NCI-H2081 (cell line): ENCODE data around the gene S100A4.
A peak's percentile ranks its signal among the peaks of the same experiment; 100 is the strongest.
"Not testable (repeated sequence)": the region's sequence is repeated elsewhere in the genome, so short reads cannot be mapped to it uniquely, and the experiment has no call there.

Source experiments
- DNase-seq, 2 experiments: peaks; one replicate each; lab custom pipeline; 2025; lab: John Stamatoyannopoulos, UW

S100A4 gene

GRCh38 chr1:153545067-153546055 lies at the start of gene S100A4:
Gene S100A4 (minus strand): TSS chr1:153545806. CDS start chr1:153544794, 1,012 bp downstream.
- peak; percentile 78 to 80 for DNase-seq

- no peak for DNase-seq
Measured at GRCh38 chr1:153592748-153593147, 47.1 kb upstream of the S100A4 start.

GRCh38 chr1:153588482-153588881 lies 42.9 kb upstream of the S100A4 start:
- DNase-seq, result no peak

- DNase-seq, result not testable (repeated sequence)
Measured at GRCh38 chr1:153588033-153588432, 42.4 kb upstream of the S100A4 start.

- DNase-seq, result no peak
Measured at GRCh38 chr1:153587314-153587713, 41.7 kb upstream of the S100A4 start.

GRCh38 chr1:153586347-153586746 lies 40.7 kb upstream of the S100A4 start:
- no peak for DNase-seq

- DNase-seq, result no peak
Measured at GRCh38 chr1:153585006-153585405, 39.4 kb upstream of the S100A4 start.

GRCh38 chr1:153583976-153584375 lies 38.4 kb upstream of the S100A4 start:
- no peak for DNase-seq

- DNase-seq, result not testable (repeated sequence)
Measured at GRCh38 chr1:153583514-153583913, 37.9 kb upstream of the S100A4 start.

GRCh38 chr1:153582836-153583235 lies 37.2 kb upstream of the S100A4 start:
- DNase-seq, result not testable (repeated sequence)

GRCh38 chr1:153578936-153579335 lies 33.3 kb upstream of the S100A4 start:
- DNase-seq, result no peak

- DNase-seq, result no peak
Measured at GRCh38 chr1:153578490-153578889, 32.9 kb upstream of the S100A4 start.

- DNase-seq, result no peak
Measured at GRCh38 chr1:153577624-153578051, 32.0 kb upstream of the S100A4 start.

GRCh38 chr1:153577138-153577537 lies 31.5 kb upstream of the S100A4 start:
- no peak for DNase-seq

GRCh38 chr1:153575497-153575896 lies 29.9 kb upstream of the S100A4 start:
- DNase-seq, result not testable (repeated sequence)

GRCh38 chr1:153575081-153575491 lies 29.5 kb upstream of the S100A4 start:
- not testable (repeated sequence) for DNase-seq

- no peak for DNase-seq
Measured at GRCh38 chr1:153573351-153573750, 27.7 kb upstream of the S100A4 start.

GRCh38 chr1:153572569-153573015 lies 27.0 kb upstream of the S100A4 start:
- DNase-seq, result peak; percentile 61 to 74

- no peak for DNase-seq
Measured at GRCh38 chr1:153571706-153572105, 26.1 kb upstream of the S100A4 start.

- no peak for DNase-seq
Measured at GRCh38 chr1:153570874-153571273, 25.3 kb upstream of the S100A4 start.

- DNase-seq, result no peak
Measured at GRCh38 chr1:153569465-153569864, 23.9 kb upstream of the S100A4 start.

GRCh38 chr1:153568367-153569099 lies 22.9 kb upstream of the S100A4 start:
- DNase-seq, result peak; percentile 91
